ENCODE results near the gene KDM7A.

Gene KDM7A

GRCh38 chr7:140049339-140050024 lies 127.3 kb downstream of the KDM7A start:
- POLR2A ChIA-PET, result no interaction called here
- CTCF ChIA-PET, result no interaction called here
- DNase-seq (ENCODE audit: extremely low spot score), result no peak
- no peak for TF ChIP-seq BHLHE40 (IDR thresholded peaks at IDR 0.05; ENCODE audit: borderline replicate concordance)
- TF ChIP-seq HDGF (IDR thresholded peaks at IDR 0.05; ENCODE audit: borderline replicate concordance), result no peak
- no peak for TF ChIP-seq SP1 (IDR thresholded peaks at IDR 0.05)
- TF ChIP-seq ZNF384 (IDR thresholded peaks at IDR 0.05), result no peak
- TF ChIP-seq NFRKB (IDR thresholded peaks at IDR 0.05), result no peak
- no peak for TF ChIP-seq SUZ12 (IDR thresholded peaks at IDR 0.05)
- no peak for TF ChIP-seq L3MBTL2 (conservative IDR thresholded peaks at IDR 0.05)
- no peak for TF ChIP-seq ARNT (IDR thresholded peaks at IDR 0.05)
- TF ChIP-seq LEF1 (IDR thresholded peaks at IDR 0.05; ENCODE audit: borderline replicate concordance), result no peak
- no peak for TF ChIP-seq ELF4 (IDR thresholded peaks at IDR 0.05)
- no peak for TF ChIP-seq FOXA1 (IDR thresholded peaks at IDR 0.05)
- no peak for TF ChIP-seq CTBP1 (IDR thresholded peaks at IDR 0.05; ENCODE audit: borderline replicate concordance)
- TF ChIP-seq PKNOX1 (IDR thresholded peaks at IDR 0.05), result no peak
- TF ChIP-seq FOXM1 (IDR thresholded peaks at IDR 0.05; ENCODE audit: borderline replicate concordance), result no peak
- TF ChIP-seq TARDBP (IDR thresholded peaks at IDR 0.05), result no peak
- TF ChIP-seq FOXK2 (IDR thresholded peaks at IDR 0.05), result no peak

GRCh38 chr7:140048989-140049338 lies 127.8 kb downstream of the KDM7A start:
- CTCF ChIA-PET, result no interaction called here
- POLR2A ChIA-PET, result no interaction called here
- TF ChIP-seq NFRKB (IDR thresholded peaks at IDR 0.05) (no peak), BHLHE40 (IDR thresholded peaks at IDR 0.05; ENCODE audit: borderline replicate concordance) (no peak), ELF4 (IDR thresholded peaks at IDR 0.05) (no peak), FOXM1 (IDR thresholded peaks at IDR 0.05; ENCODE audit: borderline replicate concordance) (no peak), PKNOX1 (IDR thresholded peaks at IDR 0.05) (no peak), ARNT (IDR thresholded peaks at IDR 0.05) (no peak), LEF1 (IDR thresholded peaks at IDR 0.05; ENCODE audit: borderline replicate concordance) (no peak), FOXK2 (IDR thresholded peaks at IDR 0.05) (no peak), HDGF (IDR thresholded peaks at IDR 0.05; ENCODE audit: borderline replicate concordance) (no peak)
- DNase-seq (ENCODE audit: extremely low spot score), result no peak

- ChIA-PET CTCF (no interaction called here), POLR2A (no interaction called here)
- TF ChIP-seq HDGF (IDR thresholded peaks at IDR 0.05; ENCODE audit: borderline replicate concordance), result no peak
- no peak for TF ChIP-seq TARDBP (IDR thresholded peaks at IDR 0.05)
- TF ChIP-seq FOXA1 (IDR thresholded peaks at IDR 0.05), result no peak
- TF ChIP-seq NFRKB (IDR thresholded peaks at IDR 0.05), result no peak
- TF ChIP-seq SUZ12 (IDR thresholded peaks at IDR 0.05), result no peak
- no peak for TF ChIP-seq ELF4 (IDR thresholded peaks at IDR 0.05)
- TF ChIP-seq FOXM1 (IDR thresholded peaks at IDR 0.05; ENCODE audit: borderline replicate concordance), result no peak
- TF ChIP-seq CTBP1 (IDR thresholded peaks at IDR 0.05; ENCODE audit: borderline replicate concordance), result no peak
- peak; percentile 4 for DNase-seq (ENCODE audit: extremely low spot score)
Observed at GRCh38 chr7:140048138-140048537, 128.6 kb downstream of the KDM7A start.

GRCh38 chr7:140047197-140047596 lies 129.6 kb downstream of the KDM7A start:
- CTCF ChIA-PET, result no interaction called here
- TF ChIP-seq L3MBTL2 (conservative IDR thresholded peaks at IDR 0.05) (no peak), SP1 (IDR thresholded peaks at IDR 0.05) (no peak), HDGF (IDR thresholded peaks at IDR 0.05; ENCODE audit: borderline replicate concordance) (no peak), CTBP1 (IDR thresholded peaks at IDR 0.05; ENCODE audit: borderline replicate concordance) (no peak)
- no peak for DNase-seq (ENCODE audit: extremely low spot score)
- POLR2A ChIA-PET, result no interaction called here

GRCh38 chr7:140045697-140046096 lies 131.1 kb downstream of the KDM7A start:
- CTCF ChIA-PET, result no interaction called here
- POLR2A ChIA-PET, result no interaction called here
- no peak for DNase-seq (ENCODE audit: extremely low spot score)
- TF ChIP-seq BHLHE40 (IDR thresholded peaks at IDR 0.05; ENCODE audit: borderline replicate concordance) (no peak), ELF4 (IDR thresholded peaks at IDR 0.05) (no peak), FOXK2 (IDR thresholded peaks at IDR 0.05) (no peak), SUZ12 (IDR thresholded peaks at IDR 0.05) (no peak), NFRKB (IDR thresholded peaks at IDR 0.05) (no peak), TARDBP (IDR thresholded peaks at IDR 0.05) (no peak)

GRCh38 chr7:140044251-140044650 lies 132.5 kb downstream of the KDM7A start:
- TF ChIP-seq HDGF (IDR thresholded peaks at IDR 0.05; ENCODE audit: borderline replicate concordance) (no peak), NFRKB (IDR thresholded peaks at IDR 0.05) (no peak), FOXA1 (IDR thresholded peaks at IDR 0.05) (no peak), FOXM1 (IDR thresholded peaks at IDR 0.05; ENCODE audit: borderline replicate concordance) (no peak), SUZ12 (IDR thresholded peaks at IDR 0.05) (no peak), LEF1 (IDR thresholded peaks at IDR 0.05; ENCODE audit: borderline replicate concordance) (no peak), FOXK2 (IDR thresholded peaks at IDR 0.05) (no peak), ZNF384 (IDR thresholded peaks at IDR 0.05) (no peak), ELF4 (IDR thresholded peaks at IDR 0.05) (no peak), SP1 (IDR thresholded peaks at IDR 0.05) (no peak), BHLHE40 (IDR thresholded peaks at IDR 0.05; ENCODE audit: borderline replicate concordance) (no peak), TARDBP (IDR thresholded peaks at IDR 0.05) (no peak), L3MBTL2 (conservative IDR thresholded peaks at IDR 0.05) (no peak), ARNT (IDR thresholded peaks at IDR 0.05) (no peak)

GRCh38 chr7:140042386-140042670 lies 134.5 kb downstream of the KDM7A start:
- TF ChIP-seq ZNF384 (IDR thresholded peaks at IDR 0.05), result no peak
- no peak for TF ChIP-seq LEF1 (IDR thresholded peaks at IDR 0.05; ENCODE audit: borderline replicate concordance)
- no peak for TF ChIP-seq FOXK2 (IDR thresholded peaks at IDR 0.05)
- no peak for TF ChIP-seq HDGF (IDR thresholded peaks at IDR 0.05; ENCODE audit: borderline replicate concordance)
- CTCF ChIA-PET, result no interaction called here
- POLR2A ChIA-PET, result no interaction called here
- no peak for DNase-seq (ENCODE audit: extremely low spot score)

More at GRCh38 chr7:140044251-140044650, 132.5 kb downstream of the KDM7A start:
- POLR2A ChIA-PET, result no interaction called here
- no peak for DNase-seq (ENCODE audit: extremely low spot score)
- CTCF ChIA-PET, result no interaction called here
